HG03039 (cell line): ENCODE measurements around the gene LTBP2.

Source experiments
- ATAC-seq: cut with Tn5 transposase; IDR thresholded peaks from one replicate; pipeline ENCODE4 v1.9.1; 2021; ENCODE audit warnings: mild to moderate bottlenecking, moderate library complexity; ENCODE audit not compliant: unreplicated experiment

The LTBP2 gene

DNA sequence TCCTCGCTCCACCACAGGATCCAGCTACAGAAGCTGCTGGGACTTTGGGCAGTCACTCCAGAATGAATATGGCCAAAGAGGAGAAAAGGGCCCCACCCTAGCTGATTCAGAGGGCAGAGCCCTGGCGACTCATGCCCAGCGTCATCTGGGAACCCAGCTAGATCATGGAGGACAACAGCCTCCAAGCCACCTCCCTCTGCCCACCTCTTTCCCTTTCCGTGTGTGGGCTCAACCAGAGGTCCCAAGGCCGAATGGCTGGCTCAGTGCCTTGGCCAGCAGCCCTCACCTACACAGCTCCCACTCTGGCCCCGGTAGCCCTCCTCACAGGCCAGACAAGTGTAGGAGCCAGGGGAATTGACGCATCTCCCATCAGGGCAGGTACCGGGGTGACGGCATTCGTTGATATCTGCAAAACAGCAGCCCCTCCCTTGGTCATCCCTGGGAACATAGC lies 101.1 kb downstream of the LTBP2 start:
- no peak for ATAC-seq

GRCh38 chr14:74510223-74510931 lies 101.7 kb downstream of the LTBP2 start:
- no peak for ATAC-seq

GRCh38 chr14:74509587-74510222 lies 102.3 kb downstream of the LTBP2 start:
- no peak for ATAC-seq

DNA sequence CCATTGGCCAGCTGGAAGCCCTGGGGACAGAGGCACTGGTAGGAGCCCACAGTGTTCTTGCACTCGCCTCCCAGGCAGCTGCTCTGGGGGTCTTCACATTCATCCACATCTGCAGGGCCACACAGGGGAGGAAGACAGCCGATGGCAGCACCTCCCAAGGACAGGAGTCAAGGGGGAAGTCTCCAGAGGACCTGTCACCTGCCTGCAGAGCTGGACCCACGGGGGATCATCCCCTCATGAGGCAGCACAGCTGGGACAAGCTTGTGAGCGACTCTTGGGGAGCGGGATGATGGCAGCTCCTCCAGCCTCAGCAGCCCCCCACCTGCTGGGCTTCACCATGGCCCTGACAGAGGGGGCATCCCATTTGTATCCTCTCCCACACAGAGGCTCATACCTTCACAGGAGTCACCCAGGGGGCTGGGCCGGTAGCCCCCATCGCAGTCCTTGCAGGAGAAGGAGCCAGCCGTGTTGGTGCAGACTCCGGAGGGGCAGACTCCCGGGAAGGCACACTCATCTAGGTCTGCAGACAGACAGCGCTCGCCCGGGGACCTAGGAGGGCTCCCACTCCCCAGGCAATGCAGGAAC lies 103.1 kb downstream of the LTBP2 start:
- ATAC-seq = no peak

DNA sequence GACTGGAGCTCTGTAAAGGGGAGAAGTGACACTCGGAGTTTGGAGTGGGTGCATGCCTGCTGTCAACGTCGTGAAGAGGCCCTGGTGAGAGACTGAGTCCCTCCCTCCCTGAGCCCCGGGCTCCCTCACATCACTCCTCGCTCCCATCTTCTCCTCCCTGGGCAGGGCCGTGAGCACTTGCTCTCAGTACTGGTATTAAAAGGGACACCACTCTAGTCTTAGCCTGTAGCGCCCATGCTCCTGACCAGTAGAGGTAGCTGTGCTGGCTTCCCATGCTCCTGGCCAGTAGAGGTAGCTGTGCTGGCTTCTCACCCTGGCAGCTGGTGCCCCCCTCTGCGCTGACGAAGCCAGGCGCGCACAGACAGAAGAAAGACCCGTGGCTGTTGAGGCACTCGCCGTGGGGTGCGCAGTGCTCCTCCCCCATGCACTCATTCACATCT lies 103.7 kb downstream of the LTBP2 start:
- ATAC-seq = no peak

DNA sequence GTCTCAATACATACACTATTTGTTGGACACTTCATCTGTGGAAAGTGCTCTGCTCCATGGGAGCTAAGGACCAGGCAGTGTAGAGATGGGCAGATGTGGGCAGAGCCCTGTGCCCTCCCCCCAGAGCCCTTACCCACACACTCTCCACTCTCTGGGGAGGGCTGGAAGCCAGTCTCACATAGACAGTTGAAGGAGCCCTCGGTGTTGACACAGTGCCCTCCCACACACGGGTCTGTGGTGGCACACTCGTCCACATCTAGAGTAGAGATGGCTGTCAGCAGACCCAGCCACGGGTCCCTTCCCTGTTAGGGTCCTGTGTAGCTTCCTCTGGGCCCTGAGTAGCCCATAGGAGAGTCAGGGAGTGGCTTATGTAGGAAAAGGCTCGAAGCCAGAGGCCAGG lies 104.2 kb downstream of the LTBP2 start:
- no peak for ATAC-seq

GRCh38 chr14:74507085-74507484 lies 105.0 kb downstream of the LTBP2 start:
- ATAC-seq = no peak

- ATAC-seq = no peak
Measured at GRCh38 chr14:74506411-74506851, 105.6 kb downstream of the LTBP2 start.

DNA sequence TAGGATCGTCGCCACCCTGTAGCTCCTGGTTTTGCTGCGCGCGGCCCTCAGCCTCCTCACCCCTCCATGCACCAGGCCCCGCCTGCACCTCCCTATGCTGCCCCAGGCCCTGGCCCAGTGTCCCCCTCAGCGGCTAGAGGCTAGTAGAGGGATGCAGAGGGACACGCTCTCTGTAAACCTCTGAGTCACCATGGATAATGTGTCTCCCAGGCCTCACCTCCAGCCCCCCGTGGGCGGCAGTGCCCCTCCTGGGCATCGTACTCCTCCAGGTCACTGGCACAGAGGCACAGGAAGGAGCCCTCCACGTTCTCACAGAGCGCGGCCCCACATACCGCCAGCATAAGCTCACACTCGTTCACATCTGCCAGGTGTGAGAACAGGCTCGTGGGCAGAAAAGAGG lies 106.2 kb downstream of the LTBP2 start:
- ATAC-seq = no peak

DNA sequence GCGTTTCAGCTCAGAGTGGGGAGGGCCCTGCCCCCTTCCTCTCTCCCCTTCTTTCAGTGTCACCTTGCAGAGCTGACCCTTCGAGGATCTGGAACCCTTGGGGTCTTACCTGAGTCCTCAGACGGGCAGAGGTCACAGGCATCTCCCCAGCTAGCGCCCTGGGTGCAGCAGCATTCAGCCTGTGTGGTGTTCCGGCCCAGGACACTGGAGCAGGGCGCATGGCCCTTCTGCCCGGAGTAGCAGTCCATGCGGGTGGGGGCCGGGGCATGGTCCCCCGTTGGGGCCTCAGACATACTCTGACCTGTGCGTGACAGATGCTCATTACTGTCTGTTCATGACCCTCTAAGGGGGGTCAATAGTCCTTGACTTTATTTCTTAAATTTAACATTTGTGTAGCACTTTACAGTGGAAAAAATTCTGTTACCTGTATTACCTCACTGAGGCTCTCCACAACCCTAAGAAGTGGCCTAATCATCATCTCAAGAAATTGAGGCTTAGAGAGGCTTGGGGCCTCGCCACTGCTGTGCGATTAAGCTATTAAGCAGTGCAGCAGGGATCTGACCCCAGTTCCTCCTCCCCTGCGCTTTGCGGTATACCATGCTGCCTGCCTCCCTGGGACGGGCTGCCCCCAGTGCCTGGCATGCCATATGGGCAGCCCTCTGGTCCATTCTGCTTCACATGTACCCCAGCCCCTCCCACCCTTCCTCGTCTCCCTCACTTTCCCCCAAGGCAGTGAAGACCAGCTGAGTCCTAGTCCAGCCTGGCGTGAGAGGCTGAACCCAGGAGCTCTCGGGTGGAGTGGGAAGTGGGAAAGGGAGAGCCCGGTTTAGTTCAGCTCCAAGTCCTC lies 106.9 kb downstream of the LTBP2 start:
- ATAC-seq = no peak

DNA sequence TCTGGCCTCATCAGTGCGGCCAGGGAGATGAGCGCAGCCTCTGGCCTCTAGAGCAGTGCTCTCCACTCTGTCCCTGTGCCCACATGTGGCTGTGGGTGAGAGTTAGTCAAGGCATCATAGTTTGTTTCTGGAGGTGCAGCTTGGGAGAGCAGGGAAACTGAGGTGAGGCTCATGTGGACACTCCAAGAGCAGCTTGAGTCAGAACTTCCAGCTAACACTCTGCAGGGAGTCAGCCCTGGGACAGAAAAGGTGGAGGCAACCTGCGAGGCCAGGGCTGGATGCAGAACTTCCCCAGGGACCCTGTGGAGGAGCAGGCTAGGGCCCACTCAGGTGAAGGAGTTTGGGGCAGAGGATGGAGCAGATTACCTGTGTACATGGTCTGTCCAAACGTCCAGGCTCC lies 107.6 kb downstream of the LTBP2 start:
- no peak for ATAC-seq

GRCh38 chr14:74503938-74504335 lies 108.1 kb downstream of the LTBP2 start:
- no peak for ATAC-seq

GRCh38 chr14:74503291-74503937 lies 108.6 kb downstream of the LTBP2 start:
- no peak for ATAC-seq

- no peak for ATAC-seq
Measured at GRCh38 chr14:74502236-74503019, 109.6 kb downstream of the LTBP2 start.

DNA sequence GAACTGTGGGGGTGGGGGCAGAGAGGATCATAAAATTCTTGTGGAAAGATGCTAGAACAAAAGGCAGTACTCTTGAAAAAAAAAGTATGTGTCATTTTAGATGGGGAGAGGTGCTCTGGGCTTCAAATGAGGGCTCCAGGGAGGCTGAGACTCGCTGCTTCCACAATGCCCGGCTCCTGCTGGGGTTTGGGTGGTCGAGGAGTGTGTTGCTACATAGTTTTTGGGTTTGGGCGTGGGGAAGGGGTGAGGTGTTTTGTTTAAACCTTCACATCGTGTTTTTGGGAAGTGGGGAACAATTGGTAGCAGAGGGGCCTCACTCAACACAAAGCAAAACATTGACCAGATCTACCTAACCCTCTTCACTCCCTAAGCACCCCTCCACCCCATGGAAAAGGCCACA lies 110.3 kb downstream of the LTBP2 start:
- ATAC-seq = no peak

DNA sequence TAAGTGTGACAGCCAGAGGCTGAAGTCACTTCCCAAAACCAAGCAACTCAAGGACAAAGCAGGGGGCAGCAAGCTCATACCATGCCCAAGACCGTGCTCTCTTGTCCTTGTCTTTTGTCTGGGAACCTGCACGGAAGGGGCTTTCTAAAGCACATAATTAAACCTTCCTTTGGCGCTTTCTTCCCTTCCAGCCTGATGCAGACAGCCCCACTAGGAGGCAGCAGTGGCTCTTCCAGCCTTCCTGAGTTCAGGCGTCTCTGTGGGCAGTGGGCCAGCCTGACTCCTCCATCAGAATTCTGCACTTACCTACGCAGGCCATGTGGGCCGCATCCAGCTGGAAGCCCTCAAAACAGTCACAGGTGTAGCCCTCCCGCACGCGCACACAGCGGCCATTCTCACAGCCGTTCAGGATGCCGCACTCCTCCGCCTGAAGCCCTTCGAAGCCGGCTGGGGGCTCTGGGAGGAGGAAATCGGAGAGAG lies 110.9 kb downstream of the LTBP2 start:
- ATAC-seq = no peak

- no peak for ATAC-seq
Measured at GRCh38 chr14:74500417-74501134, 111.5 kb downstream of the LTBP2 start.

- ATAC-seq = no peak
Measured at GRCh38 chr14:74495356-74495755, 116.7 kb downstream of the LTBP2 start.
